Iris pigment epithelial cell (primary cell): ENCODE measurements around the gene STRADA.
A peak's percentile ranks its signal among the peaks of the same experiment; 100 is the strongest.

Experiments used
- DNase-seq: peaks from one replicate; pipeline ENCODE4 v3.0.0-alpha.2; 2011; ENCODE audit warnings: low read depth

Gene STRADA

GRCh38 chr17:63682981-63683380 is 58.6 kb downstream of the STRADA start:
- DNase-seq, result no peak

GRCh38 chr17:63682441-63682840 is 59.2 kb downstream of the STRADA start:
- DNase-seq, result no peak

GRCh38 chr17:63681530-63681929 is 60.1 kb downstream of the STRADA start:
- no peak for DNase-seq

- no peak for DNase-seq
Observed at GRCh38 chr17:63680700-63681099, 60.9 kb downstream of the STRADA start.

GRCh38 chr17:63679214-63679613 is 62.4 kb downstream of the STRADA start:
- no peak for DNase-seq

GRCh38 chr17:63676584-63676983 is 65.0 kb downstream of the STRADA start:
- no peak for DNase-seq

GRCh38 chr17:63675607-63676546 is 65.7 kb downstream of the STRADA start:
- peak; percentile 90 for DNase-seq

GRCh38 chr17:63675231-63675606 is 66.4 kb downstream of the STRADA start:
- peak; percentile 40 for DNase-seq

GRCh38 chr17:63672856-63673255 is 68.7 kb downstream of the STRADA start:
- no peak for DNase-seq

GRCh38 chr17:63665527-63666214 is 75.9 kb downstream of the STRADA start:
- DNase-seq, result no peak

GRCh38 chr17:63659850-63660249 is 81.7 kb downstream of the STRADA start:
- no peak for DNase-seq

GRCh38 chr17:63658366-63658765 is 83.2 kb downstream of the STRADA start:
- DNase-seq, result no peak

GRCh38 chr17:63657786-63658185 is 83.8 kb downstream of the STRADA start:
- no peak for DNase-seq

- peak; percentile 23 for DNase-seq
Observed at GRCh38 chr17:63653050-63653449, 88.5 kb downstream of the STRADA start.
